GM12872 (cell line): Measurements from ENCODE around the gene MYDGF.

Experiments used
- CTCF ChIP-seq: IDR thresholded peaks from 3 replicates; pipeline ENCODE4 v1.5.1; 2011; ENCODE audit warnings: low read depth, mild to moderate bottlenecking, low read length, moderate library complexity; ENCODE audit not compliant: insufficient read depth

Gene MYDGF

GRCh38 chr19:4695224-4695731 lies 25.1 kb upstream of the MYDGF start:
- no peak for TF ChIP-seq CTCF

GRCh38 chr19:4694211-4694987 lies 24.3 kb upstream of the MYDGF start:
- no peak for TF ChIP-seq CTCF

GRCh38 chr19:4693471-4694121 lies 23.5 kb upstream of the MYDGF start:
- no peak for TF ChIP-seq CTCF

DNA sequence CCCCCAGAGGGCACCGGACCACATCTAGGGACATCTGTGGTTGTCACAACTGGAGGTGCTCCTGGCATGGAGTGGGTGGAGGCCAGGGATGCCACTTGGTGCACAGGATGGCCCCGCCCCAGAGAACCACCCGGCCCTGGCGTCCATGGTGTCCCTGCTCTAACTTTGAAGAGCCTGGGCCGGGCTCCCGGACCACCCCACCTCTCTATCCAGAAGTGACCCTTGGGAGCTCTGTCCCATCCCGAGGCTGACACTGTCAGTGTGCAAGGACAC lies 22.9 kb upstream of the MYDGF start:
- no peak for TF ChIP-seq CTCF

- no peak for TF ChIP-seq CTCF
Measured at GRCh38 chr19:4692251-4693077, 22.3 kb upstream of the MYDGF start.

DNA sequence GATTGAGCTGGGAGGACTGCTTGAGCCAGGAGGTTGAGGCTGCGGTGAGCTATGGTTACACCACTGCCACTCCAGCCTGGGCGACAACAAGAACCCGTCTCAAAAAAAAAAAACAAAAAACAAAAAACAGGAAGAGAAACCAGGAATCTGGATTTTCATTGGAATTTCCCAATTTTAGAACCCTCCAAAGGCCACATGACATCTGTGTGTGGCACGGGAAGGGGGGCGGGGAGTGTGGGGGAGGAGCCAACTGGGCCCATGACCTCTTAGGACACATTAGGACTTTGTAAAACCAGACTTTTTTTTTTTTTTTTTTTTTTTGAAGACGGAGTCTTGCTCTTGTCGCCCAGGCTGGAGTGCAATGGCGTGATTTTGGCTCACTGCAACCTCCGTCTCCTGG lies 21.2 kb upstream of the MYDGF start:
- no peak for TF ChIP-seq CTCF

DNA sequence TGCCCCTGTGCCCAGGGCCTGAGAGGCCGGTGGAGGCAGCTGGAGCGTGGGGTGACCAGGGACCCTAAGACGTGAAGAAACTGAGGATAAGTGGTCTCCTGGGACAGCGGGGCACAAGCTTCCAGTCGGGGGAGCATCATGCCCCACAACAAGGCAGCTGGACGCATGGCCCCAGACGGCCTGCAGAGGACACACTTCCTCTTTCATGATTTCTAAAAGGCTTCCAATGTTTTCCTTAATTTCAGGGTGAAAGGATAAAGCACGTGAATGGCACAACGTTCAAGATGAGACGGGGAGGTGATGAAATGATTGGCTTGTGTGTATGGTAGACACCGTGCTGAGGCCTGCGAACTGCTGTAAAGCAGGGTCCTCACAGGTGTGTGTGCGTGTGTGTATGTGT lies 20.2 kb upstream of the MYDGF start:
- TF ChIP-seq CTCF: no peak
